Activated CD8-positive, alpha-beta memory T cell treated with anti-CD3 and anti-CD28 coated beads, Interleukin-2, amount 50 U/mL, for 1 hour (primary cell): ENCODE results near the gene CBY1.
"Not testable (repeated sequence)": the region's sequence is repeated elsewhere in the genome, so short reads cannot be mapped to it uniquely, and the experiment has no call there.

Source experiments
- DNase-seq: peaks from one replicate; pipeline ENCODE4 v3.0.0-alpha.2; 2020; ENCODE audit errors: extremely low read depth

The CBY1 gene

DNA sequence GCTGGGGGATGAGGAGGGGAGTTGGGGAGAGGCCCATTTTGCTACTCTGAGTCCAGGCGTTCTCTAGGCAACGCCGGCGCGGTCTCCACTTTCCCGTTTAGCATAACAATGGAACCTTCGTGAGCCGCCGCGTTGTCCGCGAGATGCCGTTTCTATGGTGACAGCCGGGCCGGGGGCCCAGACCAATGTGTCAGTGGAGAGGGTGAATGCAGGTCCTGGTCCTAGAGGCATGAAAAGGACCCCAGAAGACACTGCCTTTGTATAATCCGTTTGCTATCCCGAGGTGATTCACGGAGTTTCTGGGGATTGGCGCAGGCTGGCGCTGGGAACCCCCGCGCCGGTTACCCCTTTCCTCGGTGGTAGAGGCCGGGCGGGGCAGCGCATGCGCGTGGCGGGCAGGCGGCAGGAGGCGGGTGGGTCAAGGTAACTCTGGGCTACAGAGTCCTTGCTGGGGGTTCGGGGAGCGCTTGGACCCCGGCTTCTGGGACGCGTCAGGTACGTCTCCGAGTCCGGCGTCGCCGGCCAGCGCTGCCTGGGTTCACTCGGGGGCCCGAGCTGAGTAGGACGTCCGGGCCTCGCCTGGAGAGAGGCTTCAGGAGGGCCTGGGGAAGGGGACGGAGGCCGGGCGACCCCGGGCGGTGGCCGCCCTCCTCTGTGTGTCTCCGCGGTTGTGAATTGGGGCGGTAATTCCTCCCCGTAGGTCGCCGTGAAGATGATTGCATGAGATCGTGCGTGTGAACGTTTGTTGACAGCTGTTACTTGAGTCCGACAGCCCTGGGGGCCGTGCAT lies at the start of gene CBY1, which contains the start of gene FAM227A:
CBY1 (plus strand) TSS at position 383 of the 789 bp plus-strand sequence. CDS start 11,417 bp downstream, outside the sequence.
FAM227A (minus strand) TSS at position 137 of the 789 bp plus-strand sequence. CDS start 6,224 bp downstream, outside the sequence.
- DNase-seq, result peak; percentile 63

DNA sequence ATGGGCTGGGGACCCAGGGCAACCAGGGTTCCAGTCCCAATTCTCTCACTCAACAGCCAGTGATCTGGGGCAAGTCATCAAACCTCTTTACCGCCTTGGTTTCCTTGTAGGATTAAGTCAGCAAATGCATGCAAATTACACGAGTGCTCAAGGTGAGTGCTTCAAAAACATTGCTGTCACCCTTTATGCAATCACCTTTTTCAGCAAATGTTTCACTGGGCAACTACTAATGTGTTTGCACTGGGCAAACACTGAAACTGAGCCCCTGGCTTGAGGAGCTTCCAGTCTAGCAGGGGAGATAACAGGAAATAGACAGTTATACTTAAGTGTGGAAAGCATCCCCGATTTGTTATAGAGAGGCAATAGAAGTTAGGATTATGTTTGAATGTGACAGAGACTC lies 48.8 kb upstream of the CBY1 start:
- DNase-seq, result no peak

DNA sequence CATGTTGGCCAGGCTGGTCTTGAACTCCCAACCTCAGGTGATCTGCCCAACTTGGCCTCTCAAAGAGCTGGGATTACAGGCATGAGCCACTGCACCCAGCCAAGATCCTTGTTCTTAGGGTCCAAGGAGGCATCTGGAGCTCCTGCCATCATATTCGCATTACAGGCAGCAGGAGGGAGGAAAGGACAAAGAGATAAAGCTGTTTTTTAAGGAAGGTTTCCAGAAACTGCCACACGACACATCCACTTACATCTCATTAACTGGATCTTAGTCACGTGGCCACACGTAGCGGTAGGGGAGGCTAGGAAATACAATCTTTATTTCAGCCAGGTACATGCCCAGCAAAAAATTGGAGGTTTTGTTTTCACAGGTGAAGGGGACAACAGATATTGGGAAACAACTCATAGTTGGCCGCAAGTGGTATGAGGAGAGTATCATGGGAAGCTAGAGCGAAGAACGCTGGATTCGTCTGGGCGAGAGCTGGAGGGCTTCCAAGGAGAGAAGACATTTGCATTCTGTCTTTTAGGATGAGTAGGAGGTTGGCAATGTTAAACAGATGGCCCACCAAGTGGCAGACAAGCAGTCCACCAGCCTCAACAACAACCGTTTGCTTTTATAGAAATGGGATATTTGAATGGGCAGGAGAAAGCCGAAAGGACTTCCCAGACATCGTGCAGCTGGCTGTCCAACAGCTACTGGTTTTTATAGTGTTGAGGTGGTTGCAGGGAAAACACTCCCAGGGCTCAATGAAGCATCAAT lies 47.3 kb upstream of the CBY1 start:
- DNase-seq, result no peak

DNA sequence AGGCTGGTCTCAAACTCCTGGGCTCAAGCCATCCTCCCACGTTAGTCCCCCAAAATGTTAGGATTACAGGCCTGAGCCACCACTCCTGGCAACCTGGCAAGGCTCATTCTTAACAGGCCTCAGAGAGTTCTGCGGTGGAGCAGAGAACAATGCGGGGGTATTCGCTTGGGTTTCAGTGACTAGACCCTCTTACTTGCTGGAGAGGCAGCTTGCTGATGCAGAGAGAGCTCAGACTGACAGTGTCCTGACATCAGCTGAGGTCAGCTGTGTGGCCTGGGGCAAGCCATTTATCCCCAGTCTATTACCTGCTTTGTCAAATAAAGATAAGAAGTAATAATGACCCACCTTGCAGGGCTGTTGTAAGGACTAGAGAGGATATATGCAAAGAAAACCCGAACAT lies 46.2 kb upstream of the CBY1 start:
- no peak for DNase-seq

DNA sequence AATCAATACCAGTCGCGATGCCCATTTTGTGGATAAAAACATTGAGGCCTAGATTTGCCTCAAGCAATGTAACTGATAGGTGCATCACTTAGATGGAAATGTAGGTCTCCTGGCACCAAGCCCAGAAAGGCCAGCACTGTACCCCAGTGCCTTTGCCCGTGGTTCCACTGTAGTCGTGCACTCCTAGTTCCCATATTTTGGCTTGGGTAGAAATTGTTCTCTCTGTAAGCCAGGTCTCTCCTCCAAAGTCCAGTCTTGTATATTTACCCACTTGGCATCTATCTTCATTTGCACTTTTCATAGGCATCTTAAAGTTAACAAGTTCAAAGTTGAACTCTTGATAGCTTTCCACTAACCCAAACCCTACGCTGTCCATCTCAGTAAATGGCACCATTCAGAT lies 44.9 kb upstream of the CBY1 start:
- DNase-seq, result no peak

DNA sequence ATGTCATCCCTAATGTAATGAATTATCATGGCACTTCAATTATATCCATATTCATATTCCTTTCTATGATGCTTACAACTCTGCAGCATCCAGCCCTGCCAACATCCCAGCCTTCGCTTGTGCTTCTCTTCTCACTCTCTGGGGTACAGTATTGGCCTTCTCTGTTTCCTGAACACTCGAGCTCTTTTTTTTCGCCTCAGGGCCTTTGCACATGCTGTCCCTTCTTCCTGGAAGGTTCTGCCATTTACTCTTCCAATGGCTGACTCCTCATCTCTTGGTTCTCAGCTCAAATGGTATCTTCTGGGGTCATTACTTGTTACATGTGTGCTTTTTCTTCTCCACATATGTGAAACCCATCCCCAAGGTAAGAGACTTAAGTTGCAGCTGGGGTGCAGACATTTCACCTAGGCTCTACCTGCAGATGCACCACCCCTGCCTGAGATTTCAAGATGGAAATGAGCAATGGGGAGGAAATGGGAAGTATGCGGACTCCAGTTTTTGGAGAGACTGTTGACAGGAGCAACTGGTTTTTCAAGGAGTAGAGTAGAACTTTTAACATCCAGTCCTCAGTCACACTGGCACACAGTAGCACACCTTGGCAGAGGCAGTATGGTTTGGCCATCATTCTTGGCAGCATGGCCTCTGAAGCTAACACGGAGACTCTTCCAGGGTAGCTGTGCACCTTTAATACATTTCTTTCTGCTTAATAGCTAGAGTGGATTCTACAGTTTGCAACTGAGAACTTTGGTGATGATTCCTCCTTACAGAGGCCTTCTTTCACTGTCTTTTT lies 44.0 kb upstream of the CBY1 start:
- no peak for DNase-seq

DNA sequence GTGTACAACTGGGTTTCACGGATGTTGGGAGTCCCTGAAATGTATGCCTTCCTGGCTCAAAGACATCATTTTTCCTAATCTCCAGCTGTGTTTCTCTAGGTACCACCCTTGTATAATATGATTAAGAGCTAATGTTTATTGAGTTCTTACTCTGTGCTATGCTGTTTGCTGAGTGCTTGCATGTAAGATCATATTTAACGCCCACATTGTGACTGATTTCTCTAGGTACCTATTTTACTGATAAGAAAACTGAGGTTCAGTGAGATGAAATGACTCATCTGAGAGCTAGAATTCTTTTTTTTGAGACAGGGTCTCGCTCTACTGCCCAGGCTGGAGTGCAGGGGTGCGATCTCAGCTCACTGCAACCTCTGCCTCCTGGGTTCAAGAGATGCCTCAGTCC lies 42.9 kb upstream of the CBY1 start:
- no peak for DNase-seq

DNA sequence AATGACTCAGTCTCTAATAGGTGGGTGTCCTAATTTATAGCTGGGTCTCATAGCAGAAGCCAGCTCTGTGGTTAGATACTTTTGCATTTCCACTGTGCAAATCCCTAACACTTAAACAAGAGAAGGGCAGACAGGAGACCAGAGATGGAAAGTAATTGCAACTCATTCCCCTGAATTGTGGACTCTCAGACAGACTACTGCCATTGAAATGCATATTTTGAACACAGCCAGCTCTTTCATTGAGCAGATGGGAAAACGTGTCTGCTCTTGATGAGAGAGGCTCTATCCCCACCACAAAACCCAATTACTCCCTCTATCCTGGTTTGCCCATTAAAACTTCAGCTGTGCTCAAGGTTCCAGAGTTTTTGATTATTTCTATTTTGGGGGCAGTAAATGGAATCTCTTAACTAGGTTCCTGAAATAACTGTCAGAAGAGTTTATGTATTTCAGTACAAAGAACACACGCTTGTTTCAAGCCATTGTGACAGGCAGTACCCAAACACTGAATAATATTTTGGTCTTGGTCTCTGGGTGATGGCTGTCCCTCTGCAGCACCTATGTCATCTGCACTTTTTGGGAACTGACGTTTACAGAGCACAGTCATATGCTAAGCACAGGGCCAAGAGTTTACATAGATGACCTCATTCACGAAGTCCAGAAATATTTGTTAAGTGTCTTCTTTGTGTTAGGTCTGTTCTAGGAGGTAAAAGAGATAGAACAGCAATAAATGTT lies 41.9 kb upstream of the CBY1 start:
- DNase-seq, result no peak

DNA sequence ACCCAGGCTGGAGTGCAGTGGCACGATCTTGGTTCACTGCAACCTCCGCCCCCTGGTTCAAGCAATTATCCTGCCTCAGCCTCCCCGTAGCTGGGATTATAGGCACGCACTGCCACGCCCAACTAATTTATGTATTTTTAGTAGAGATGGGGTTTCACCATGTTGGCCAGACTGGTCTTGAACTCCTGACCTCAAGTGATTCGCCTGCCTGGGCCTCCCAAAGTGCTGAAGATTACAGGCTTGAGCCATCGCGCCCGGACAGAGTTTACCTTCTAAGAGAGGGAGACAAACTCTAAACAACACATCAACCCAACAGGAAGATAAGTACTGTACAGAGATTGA lies 41.4 kb upstream of the CBY1 start:
- not testable (repeated sequence) for DNase-seq

DNA sequence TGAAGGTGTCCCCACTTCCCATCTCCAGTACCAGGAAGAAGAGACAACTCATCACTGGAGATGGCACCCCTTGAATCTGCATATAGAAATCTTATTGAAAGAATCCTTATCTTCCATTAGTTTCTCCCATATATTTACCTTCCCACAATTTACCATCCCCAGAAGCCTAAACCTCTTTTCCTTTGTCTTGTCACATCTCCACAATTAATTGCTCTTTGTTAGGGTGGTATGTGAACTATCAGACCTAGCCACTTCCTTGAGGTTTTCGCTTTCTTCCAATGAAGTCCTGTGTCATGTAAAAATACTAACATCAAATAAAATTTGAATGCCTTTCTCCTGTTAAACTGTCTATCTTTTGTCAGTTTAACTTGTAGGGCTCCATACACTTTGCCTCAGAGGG lies 38.2 kb upstream of the CBY1 start:
- no peak for DNase-seq

DNA sequence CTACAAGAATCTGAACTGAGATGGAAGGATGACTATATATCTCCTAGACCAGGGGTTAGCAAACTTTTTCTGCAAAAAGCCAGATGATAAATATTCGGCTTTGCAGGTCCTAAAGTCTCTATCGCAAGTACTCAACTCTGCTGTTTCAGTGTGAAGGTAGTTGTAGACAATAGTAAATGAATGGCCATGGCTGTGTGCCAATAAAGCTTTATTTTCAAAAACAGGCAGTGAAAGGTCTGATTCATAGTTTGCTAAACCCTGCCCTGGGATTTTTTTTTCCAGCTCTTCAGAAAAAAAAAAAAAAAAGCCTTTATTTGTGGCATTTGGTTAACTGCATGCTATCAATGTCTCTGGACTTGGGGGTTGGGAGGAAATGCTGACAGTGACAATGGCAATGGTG lies 37.8 kb upstream of the CBY1 start:
- no peak for DNase-seq

DNA sequence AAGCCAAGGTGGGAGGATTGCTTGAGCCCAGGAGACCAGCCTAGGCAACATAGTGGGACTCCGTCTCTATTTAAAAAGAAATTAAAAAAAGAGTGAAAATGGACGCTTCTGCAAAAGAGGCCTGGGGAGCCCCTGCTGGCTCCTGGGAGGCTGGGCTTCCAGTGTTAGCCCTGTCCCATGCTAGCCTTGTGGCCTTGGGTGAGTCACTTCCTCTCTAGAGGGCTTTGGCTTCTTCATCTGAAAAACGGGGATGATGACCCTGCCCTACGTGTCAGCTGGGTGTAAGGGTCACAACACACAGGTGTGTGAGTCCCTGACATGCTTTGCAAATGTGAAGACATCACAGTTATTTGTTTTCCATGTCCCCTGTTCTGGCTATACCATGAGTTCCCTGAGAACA lies 33.1 kb upstream of the CBY1 start:
- no peak for DNase-seq

DNA sequence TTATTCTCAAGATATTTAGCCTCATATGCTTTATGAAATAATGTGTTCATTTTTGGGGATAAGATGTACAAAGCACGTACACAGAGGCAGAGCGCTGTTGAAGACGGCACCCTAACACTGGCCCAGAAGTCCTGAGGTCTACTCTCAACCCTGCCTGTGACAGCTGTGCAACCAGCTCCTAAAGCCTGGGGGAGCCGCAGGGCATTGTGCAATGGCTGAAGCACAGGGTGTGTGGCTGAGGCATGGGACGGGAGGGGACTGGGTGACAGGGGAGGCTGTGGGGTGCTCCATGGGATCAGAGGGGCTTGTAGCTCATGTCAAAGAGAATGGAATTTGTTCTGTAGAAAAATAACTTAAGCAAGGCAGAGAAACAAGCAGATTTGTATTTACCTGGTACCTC lies 28.0 kb upstream of the CBY1 start:
- DNase-seq, result no peak

DNA sequence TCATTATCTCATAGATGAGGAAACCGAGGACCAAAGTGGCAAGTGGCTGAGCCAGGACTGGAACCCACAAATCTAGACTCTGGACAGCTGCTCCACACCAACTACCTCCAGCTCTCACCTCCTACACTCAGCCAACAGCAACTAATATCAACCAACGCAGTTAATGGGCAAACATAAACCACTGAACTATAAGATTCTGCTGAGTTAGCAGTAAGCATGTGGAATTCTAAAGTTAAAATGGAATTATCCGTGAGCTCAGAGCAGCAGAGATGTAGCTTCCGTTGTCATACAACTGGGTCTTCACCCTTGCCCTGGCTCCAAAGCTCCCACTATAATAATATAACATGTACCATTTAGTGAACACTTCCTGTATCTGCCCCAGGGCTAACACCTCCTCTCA lies 27.3 kb upstream of the CBY1 start:
- no peak for DNase-seq

DNA sequence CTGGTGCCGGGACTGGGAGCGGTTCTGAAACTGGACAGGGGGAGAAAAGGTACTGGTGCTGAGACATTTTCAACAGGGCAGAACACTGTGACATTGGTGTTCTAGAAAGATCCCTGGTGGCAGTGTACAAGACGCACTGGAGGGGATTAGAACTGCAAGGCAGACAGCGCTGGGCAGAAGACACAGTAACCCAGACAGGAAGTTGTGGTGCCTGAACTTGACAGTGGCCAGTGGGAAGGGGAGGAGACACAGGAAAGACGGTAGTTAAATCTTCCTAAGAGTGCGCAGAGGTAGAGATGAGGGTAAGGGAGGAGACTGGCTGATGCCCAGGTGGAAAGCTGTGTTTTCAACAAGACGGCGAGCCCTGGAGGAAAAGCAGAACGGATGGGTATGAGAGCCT lies 24.7 kb upstream of the CBY1 start:
- no peak for DNase-seq

DNA sequence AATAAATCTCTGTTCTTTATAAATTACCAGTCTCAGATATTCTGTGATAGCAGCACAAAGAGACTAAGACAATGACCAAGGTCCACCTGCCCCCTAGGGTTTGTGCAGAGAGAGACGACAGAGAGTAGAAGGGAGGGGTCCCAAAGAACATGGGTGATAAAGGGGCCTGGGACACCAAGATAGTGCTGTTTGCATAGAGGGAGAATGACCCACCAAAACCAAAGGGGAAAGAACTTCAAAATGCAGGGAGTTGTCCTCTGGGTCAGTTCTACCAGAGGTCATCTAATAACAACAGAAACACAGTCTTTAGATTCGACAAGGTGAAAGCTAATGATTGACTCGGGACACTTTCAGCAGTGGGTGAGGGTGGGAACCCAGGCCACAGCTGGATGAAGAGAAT lies 23.9 kb upstream of the CBY1 start:
- no peak for DNase-seq

DNA sequence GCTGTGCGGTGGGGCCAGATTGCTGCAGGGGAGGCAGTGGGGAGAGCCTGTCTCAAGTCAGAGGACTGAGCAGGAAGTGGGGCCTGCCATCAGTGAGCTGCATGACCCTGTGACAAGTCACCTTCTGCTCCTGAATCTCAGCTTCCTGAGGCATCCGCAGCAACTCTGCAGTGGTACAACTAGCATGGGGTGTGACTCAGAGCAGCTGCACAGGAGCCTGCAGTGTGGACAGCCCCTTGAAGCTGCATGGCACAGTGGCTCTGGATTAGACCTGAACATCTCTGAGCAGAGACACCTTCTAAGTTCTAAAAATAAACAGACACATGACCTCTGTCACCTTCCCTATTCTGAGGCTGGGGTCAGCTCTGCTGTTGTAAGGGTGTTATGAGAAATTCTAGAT lies 18.2 kb upstream of the CBY1 start:
- no peak for DNase-seq

DNA sequence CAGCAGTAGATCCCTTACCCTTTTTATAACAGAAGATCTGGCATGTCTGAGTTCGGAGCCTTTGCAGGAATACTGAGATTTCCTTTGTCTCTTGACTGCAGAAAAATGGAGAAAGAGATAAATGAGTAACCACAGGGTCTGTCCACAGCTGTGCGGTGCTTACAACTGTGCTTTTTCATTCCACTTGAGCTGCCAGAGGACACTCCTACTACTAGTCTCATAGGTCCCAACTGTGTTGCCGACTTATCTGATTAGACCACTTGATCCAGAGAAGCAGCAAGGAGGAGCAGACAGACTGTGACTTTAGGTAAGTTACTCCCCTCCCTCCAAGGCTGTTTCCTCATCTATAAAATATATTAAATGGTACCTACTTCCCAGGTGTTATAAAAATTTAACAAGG lies 17.7 kb upstream of the CBY1 start:
- no peak for DNase-seq

DNA sequence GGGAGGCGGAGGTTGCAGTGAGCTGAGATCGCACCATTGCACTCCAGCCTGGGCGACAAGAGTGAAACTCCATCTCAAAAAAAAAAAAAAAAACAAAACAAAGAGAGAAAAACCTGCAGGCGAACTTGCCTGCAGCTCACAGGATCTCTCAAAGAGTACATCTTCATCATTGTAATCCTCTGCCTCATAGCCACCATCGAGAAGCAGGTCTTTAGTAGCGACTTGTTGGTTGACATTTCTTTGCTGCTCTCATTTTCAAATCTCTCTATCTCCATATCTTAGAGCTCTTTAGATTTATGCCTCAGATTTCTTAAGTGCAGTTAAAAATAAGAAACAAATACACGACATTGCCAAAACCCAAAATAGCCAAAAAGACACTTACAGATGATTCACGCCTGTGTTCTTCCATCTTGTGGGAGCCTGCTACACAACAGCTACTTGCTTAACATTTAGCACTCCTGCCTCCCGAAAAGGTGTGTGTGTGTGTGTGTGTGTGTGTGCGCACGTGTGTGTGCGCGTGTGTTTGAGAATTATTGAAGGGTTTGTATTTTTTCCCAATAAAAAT lies 14.9 kb upstream of the CBY1 start:
- DNase-seq, result no peak

DNA sequence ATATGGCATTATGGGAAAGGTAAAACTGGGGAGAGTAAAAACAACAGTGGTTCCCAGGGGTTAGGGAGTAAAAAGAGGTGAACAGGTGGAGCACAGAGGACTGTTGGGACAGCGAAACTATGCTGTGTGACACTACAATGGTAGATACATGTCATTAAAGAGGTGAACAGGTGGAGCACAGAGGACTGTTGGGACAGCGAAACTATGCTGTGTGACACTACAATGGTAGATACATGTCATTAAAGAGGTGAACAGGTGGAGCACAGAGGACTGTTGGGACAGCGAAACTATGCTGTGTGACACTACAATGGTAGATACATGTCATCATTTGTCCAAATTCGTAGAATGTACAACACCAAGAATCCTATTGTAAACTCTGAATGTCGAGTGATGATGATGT lies 12.2 kb upstream of the CBY1 start:
- DNase-seq, result not testable (repeated sequence)

DNA sequence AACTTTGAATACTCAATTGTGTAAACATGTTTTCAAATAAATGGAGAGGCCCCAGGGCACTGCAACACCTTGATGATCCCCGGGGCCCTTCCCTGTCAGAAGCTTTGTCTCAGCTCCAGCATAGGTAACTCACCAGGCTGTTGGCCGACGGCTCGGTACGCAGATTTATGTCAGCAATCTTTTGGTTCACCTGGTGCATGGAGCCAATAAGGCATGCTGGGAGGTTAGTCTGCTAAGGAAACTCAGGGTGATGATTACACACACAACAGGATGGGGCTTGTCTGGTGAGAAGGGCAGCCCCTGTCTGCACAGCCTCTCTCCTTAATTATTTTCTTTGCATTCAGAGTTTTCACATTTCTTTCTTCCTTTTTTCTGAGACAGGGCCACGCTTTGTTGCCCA lies 11.0 kb upstream of the CBY1 start:
- no peak for DNase-seq
